ENCODE results near the gene FHDC1. TPM values are rescaled to one million over a fixed set of nuclear protein-coding genes. Genes with fewer than 3 reads are reported as not detected.

The FHDC1 gene
- total RNA-seq, 1 experiment from 2014 or later, result 18.1 TPM

DNA sequence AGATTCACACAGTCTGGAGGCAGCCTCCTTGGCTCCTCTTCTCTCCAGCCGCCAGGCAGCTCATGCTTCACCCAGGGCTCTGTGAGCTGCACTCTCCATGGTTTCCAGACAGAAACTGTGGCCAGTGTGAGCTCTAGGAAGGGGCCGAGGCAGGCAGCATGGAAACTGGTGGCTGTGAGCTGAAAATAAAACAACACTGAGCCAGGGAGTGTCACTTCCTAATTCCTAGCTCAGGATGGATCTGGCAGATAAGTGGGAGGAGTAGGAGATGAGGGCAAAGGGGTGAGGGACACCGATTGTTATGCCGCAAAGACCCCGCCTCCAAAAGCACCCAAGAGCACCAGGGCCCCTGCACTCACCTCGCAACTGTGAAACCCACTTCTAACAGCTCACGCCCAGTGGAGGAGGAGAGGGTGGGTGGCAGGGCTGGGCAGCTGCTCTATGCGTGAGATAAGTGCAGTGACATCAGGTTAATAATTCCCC is 69.8 kb downstream of the FHDC1 start (continued):
- TF ChIP-seq, protein P1, sequence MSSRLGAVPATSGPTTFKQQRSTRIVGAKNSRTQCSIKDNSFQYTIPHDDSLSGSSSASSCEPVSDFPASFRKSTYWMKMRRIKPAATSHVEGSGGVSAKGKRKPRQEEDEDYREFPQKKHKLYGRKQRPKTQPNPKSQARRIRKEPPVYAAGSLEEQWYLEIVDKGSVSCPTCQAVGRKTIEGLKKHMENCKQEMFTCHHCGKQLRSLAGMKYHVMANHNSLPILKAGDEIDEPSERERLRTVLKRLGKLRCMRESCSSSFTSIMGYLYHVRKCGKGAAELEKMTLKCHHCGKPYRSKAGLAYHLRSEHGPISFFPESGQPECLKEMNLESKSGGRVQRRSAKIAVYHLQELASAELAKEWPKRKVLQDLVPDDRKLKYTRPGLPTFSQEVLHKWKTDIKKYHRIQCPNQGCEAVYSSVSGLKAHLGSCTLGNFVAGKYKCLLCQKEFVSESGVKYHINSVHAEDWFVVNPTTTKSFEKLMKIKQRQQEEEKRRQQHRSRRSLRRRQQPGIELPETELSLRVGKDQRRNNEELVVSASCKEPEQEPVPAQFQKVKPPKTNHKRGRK (CRISPR knock-in tag; IDR thresholded peaks at IDR 0.05; ENCODE audit: borderline replicate concordance), result no peak
- TF ChIP-seq, protein P2, sequence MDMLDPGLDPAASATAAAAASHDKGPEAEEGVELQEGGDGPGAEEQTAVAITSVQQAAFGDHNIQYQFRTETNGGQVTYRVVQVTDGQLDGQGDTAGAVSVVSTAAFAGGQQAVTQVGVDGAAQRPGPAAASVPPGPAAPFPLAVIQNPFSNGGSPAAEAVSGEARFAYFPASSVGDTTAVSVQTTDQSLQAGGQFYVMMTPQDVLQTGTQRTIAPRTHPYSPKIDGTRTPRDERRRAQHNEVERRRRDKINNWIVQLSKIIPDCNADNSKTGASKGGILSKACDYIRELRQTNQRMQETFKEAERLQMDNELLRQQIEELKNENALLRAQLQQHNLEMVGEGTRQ (CRISPR knock-in tag; IDR thresholded peaks at IDR 0.05), result no peak

DNA sequence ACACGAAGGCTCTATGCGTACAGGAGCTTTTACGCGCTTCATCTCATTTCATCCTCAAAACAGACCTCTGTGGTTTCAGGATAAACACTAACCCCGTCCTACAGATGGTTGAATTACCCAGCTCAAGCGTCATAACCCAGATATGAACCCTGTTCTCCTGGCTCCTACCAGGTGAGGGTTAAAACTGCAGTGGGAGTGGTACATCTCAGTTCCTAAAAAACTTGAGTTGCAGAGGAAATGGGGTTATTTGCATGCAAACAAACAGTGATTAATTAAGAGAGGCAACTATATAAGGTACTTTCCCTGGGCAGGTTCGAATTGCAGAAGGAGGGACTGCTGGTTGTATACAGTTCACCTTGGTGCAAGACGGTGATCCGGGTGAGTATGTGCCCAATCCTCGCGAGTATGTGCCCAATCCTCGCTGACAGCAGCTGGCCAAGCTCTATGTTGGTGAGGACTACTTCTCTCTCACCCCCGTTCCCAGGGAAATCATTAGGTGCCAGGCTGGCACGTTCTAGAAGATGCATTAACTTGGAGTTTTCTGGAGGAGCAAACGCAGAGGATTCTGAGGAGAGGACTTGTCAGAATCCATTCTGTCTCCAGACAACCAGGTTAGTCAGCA is 72.6 kb downstream of the FHDC1 start:
- Mint-ChIP-seq H3K4me3 (no peak overlapping the region), H3K27ac (no peak overlapping the region), H3K4me1 (peaks cover 43% of the 10 kb centered on the region), H3K27me3 (ENCODE audit: low read depth) (no peaks in the 10 kb centered on the region), H3K36me3 (peaks cover 12% of the 10 kb centered on the region), H3K9me3 (peaks cover 17% of the 10 kb centered on the region)
- POLR2A ChIA-PET, result interaction anchor here (1.3 kb wide), 1 partner anchor 8 kb away, joined by 3 read pairs; no protein-coding TSS in a partner anchor
- CTCF ChIA-PET, result no interaction called here
- TF ChIP-seq ZNF121 (CRISPR knock-in tag; IDR thresholded peaks at IDR 0.05) (no peak), ZNF396 (CRISPR knock-in tag; IDR thresholded peaks at IDR 0.05; ENCODE audit: borderline replicate concordance) (no peak), SOX15 (CRISPR knock-in tag; IDR thresholded peaks at IDR 0.05) (no peak), HMGA2 (CRISPR knock-in tag; IDR thresholded peaks at IDR 0.05) (no peak), ZNF317 (CRISPR knock-in tag; IDR thresholded peaks at IDR 0.05; ENCODE audit: borderline replicate concordance, low read depth) (no peak)
- TF ChIP-seq, protein P3, sequence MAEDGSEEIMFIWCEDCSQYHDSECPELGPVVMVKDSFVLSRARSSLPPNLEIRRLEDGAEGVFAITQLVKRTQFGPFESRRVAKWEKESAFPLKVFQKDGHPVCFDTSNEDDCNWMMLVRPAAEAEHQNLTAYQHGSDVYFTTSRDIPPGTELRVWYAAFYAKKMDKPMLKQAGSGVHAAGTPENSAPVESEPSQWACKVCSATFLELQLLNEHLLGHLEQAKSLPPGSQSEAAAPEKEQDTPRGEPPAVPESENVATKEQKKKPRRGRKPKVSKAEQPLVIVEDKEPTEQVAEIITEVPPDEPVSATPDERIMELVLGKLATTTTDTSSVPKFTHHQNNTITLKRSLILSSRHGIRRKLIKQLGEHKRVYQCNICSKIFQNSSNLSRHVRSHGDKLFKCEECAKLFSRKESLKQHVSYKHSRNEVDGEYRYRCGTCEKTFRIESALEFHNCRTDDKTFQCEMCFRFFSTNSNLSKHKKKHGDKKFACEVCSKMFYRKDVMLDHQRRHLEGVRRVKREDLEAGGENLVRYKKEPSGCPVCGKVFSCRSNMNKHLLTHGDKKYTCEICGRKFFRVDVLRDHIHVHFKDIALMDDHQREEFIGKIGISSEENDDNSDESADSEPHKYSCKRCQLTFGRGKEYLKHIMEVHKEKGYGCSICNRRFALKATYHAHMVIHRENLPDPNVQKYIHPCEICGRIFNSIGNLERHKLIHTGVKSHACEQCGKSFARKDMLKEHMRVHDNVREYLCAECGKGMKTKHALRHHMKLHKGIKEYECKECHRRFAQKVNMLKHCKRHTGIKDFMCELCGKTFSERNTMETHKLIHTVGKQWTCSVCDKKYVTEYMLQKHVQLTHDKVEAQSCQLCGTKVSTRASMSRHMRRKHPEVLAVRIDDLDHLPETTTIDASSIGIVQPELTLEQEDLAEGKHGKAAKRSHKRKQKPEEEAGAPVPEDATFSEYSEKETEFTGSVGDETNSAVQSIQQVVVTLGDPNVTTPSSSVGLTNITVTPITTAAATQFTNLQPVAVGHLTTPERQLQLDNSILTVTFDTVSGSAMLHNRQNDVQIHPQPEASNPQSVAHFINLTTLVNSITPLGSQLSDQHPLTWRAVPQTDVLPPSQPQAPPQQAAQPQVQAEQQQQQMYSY (CRISPR knock-in tag; IDR thresholded peaks at IDR 0.05), result no peak
- TF ChIP-seq, protein P4, sequence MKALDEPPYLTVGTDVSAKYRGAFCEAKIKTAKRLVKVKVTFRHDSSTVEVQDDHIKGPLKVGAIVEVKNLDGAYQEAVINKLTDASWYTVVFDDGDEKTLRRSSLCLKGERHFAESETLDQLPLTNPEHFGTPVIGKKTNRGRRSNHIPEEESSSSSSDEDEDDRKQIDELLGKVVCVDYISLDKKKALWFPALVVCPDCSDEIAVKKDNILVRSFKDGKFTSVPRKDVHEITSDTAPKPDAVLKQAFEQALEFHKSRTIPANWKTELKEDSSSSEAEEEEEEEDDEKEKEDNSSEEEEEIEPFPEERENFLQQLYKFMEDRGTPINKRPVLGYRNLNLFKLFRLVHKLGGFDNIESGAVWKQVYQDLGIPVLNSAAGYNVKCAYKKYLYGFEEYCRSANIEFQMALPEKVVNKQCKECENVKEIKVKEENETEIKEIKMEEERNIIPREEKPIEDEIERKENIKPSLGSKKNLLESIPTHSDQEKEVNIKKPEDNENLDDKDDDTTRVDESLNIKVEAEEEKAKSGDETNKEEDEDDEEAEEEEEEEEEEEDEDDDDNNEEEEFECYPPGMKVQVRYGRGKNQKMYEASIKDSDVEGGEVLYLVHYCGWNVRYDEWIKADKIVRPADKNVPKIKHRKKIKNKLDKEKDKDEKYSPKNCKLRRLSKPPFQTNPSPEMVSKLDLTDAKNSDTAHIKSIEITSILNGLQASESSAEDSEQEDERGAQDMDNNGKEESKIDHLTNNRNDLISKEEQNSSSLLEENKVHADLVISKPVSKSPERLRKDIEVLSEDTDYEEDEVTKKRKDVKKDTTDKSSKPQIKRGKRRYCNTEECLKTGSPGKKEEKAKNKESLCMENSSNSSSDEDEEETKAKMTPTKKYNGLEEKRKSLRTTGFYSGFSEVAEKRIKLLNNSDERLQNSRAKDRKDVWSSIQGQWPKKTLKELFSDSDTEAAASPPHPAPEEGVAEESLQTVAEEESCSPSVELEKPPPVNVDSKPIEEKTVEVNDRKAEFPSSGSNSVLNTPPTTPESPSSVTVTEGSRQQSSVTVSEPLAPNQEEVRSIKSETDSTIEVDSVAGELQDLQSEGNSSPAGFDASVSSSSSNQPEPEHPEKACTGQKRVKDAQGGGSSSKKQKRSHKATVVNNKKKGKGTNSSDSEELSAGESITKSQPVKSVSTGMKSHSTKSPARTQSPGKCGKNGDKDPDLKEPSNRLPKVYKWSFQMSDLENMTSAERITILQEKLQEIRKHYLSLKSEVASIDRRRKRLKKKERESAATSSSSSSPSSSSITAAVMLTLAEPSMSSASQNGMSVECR (CRISPR knock-in tag; IDR thresholded peaks at IDR 0.05; ENCODE audit: borderline replicate concordance), result no peak
- TF ChIP-seq, protein P5, sequence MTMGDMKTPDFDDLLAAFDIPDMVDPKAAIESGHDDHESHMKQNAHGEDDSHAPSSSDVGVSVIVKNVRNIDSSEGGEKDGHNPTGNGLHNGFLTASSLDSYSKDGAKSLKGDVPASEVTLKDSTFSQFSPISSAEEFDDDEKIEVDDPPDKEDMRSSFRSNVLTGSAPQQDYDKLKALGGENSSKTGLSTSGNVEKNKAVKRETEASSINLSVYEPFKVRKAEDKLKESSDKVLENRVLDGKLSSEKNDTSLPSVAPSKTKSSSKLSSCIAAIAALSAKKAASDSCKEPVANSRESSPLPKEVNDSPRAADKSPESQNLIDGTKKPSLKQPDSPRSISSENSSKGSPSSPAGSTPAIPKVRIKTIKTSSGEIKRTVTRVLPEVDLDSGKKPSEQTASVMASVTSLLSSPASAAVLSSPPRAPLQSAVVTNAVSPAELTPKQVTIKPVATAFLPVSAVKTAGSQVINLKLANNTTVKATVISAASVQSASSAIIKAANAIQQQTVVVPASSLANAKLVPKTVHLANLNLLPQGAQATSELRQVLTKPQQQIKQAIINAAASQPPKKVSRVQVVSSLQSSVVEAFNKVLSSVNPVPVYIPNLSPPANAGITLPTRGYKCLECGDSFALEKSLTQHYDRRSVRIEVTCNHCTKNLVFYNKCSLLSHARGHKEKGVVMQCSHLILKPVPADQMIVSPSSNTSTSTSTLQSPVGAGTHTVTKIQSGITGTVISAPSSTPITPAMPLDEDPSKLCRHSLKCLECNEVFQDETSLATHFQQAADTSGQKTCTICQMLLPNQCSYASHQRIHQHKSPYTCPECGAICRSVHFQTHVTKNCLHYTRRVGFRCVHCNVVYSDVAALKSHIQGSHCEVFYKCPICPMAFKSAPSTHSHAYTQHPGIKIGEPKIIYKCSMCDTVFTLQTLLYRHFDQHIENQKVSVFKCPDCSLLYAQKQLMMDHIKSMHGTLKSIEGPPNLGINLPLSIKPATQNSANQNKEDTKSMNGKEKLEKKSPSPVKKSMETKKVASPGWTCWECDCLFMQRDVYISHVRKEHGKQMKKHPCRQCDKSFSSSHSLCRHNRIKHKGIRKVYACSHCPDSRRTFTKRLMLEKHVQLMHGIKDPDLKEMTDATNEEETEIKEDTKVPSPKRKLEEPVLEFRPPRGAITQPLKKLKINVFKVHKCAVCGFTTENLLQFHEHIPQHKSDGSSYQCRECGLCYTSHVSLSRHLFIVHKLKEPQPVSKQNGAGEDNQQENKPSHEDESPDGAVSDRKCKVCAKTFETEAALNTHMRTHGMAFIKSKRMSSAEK (CRISPR knock-in tag; IDR thresholded peaks at IDR 0.05; ENCODE audit: borderline replicate concordance), result no peak
- TF ChIP-seq, protein P6, sequence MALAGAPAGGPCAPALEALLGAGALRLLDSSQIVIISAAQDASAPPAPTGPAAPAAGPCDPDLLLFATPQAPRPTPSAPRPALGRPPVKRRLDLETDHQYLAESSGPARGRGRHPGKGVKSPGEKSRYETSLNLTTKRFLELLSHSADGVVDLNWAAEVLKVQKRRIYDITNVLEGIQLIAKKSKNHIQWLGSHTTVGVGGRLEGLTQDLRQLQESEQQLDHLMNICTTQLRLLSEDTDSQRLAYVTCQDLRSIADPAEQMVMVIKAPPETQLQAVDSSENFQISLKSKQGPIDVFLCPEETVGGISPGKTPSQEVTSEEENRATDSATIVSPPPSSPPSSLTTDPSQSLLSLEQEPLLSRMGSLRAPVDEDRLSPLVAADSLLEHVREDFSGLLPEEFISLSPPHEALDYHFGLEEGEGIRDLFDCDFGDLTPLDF (CRISPR knock-in tag; IDR thresholded peaks at IDR 0.05), result no peak
- ATAC-seq (peak; percentile 19), DNase-seq (ENCODE audit: low spot score) (no peak)

Data from WTC11 (cell line).